OCI-LY7 (cell line): Measurements from ENCODE around the gene PRKCA.

Source experiments
- EZH2phosphoT487 ChIP-seq: fragments of 200-600 bp; sonication (generic); IDR thresholded peaks from 2 replicates; pipeline ENCODE4 v1.6.1; 2018; ENCODE audit warnings: low read depth, borderline replicate concordance, mild to moderate bottlenecking, mixed run types, antibody characterized with exemption, low read length, moderate library complexity, mixed read lengths
- TF ChIP-seq, protein P1 (sequence below): fragments of 200-600 bp; sonication (generic); conservative IDR thresholded peaks from 2 replicates; pipeline ENCODE4 v1.5.1; 2014; ENCODE audit warnings: mild to moderate bottlenecking, antibody characterized with exemption, low read length, moderate library complexity, mixed read lengths

GRCh38 chr17:66427134-66427533, 124.7 kb downstream of the PRKCA start:
- TF ChIP-seq, protein P1, sequence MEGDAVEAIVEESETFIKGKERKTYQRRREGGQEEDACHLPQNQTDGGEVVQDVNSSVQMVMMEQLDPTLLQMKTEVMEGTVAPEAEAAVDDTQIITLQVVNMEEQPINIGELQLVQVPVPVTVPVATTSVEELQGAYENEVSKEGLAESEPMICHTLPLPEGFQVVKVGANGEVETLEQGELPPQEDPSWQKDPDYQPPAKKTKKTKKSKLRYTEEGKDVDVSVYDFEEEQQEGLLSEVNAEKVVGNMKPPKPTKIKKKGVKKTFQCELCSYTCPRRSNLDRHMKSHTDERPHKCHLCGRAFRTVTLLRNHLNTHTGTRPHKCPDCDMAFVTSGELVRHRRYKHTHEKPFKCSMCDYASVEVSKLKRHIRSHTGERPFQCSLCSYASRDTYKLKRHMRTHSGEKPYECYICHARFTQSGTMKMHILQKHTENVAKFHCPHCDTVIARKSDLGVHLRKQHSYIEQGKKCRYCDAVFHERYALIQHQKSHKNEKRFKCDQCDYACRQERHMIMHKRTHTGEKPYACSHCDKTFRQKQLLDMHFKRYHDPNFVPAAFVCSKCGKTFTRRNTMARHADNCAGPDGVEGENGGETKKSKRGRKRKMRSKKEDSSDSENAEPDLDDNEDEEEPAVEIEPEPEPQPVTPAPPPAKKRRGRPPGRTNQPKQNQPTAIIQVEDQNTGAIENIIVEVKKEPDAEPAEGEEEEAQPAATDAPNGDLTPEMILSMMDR = no peak
- no peak for TF ChIP-seq EZH2phosphoT487
